CD14-positive monocyte (primary cell): ENCODE data around the gene POLA1. TPM values are rescaled to one million over a fixed set of nuclear protein-coding genes. Genes with fewer than 3 reads are reported as not detected.

Source experiments
- DNase-seq, 3 donors: peaks; one replicate each; pipeline ENCODE4 v3.0.0-alpha.2; 2011 to 2022
- H2AFZ ChIP-seq: 2 replicates; pipeline ENCODE4 v1.6.0; 2012; ENCODE audit warnings: mild to moderate bottlenecking, low read depth, low read length, inconsistent platforms; ENCODE audit not compliant: insufficient read depth, poor library complexity, severe bottlenecking
- H3K27ac ChIP-seq, 2 donors: 1 replicate in 1 of 2; 2 replicates in 1 of 2; pipeline ENCODE4 v1.5.1; 2012 to 2013; ENCODE audit warnings: low read length in 2 of 2, control low read depth in 1 of 2, inconsistent platforms in 1 of 2, low read depth in 1 of 2, mild to moderate bottlenecking in 1 of 2
- H3K27me3 ChIP-seq, 2 donors: one replicate each; pipeline versions ENCODE4 v1.6.0 to v1.6.1; 2011 to 2013; ENCODE audit warnings: low read length in 2 of 2; ENCODE audit not compliant: control insufficient read depth in 2 of 2, insufficient read depth in 2 of 2
- H3K36me3 ChIP-seq, 2 donors: replicated peaks in 1 of 2; 1 replicate in 1 of 2; 2 replicates in 1 of 2; pipeline versions ENCODE4 v1.5.1 to v1.6.1; 2012 to 2013; ENCODE audit warnings: low read length in 2 of 2, control low read depth in 1 of 2, inconsistent platforms in 1 of 2, mild to moderate bottlenecking in 1 of 2; ENCODE audit not compliant: insufficient read depth in 2 of 2, control insufficient read depth in 1 of 2
- H3K4me1 ChIP-seq, 2 donors: 1 replicate in 1 of 2; 2 replicates in 1 of 2; pipeline versions ENCODE4 v1.5.1 to v1.6.1; 2012 to 2013; ENCODE audit warnings: low read length in 2 of 2, control low read depth in 1 of 2, inconsistent platforms in 1 of 2, mild to moderate bottlenecking in 1 of 2, moderate library complexity in 1 of 2; ENCODE audit not compliant: insufficient read depth in 2 of 2, control insufficient read depth in 1 of 2
- H3K4me2 ChIP-seq: replicated peaks from 2 replicates; pipeline ENCODE3; 2012; ENCODE audit warnings: low read length, moderate library complexity, mild to moderate bottlenecking; ENCODE audit not compliant: poor library complexity, severe bottlenecking; ENCODE audit errors: extremely low read depth
- H3K4me3 ChIP-seq, 3 experiments: fragments of 200-600 bp in 1 of 3; sonication (generic) in 1 of 3; replicated peaks in 1 of 3; 1 replicate in 2 of 3; 2 replicates in 1 of 3; pipeline ENCODE4 v1.5.1; 2011 to 2013; ENCODE audit warnings: low read length in 3 of 3, mild to moderate bottlenecking in 3 of 3, control low read depth in 2 of 3, low read depth in 2 of 3, inconsistent platforms in 1 of 3, moderate library complexity in 1 of 3
- H3K79me2 ChIP-seq: 2 replicates; pipeline ENCODE4 v1.6.0; 2012; ENCODE audit warnings: mild to moderate bottlenecking, control low read depth, inconsistent platforms, low read length, moderate library complexity; ENCODE audit not compliant: insufficient read depth
- H3K9ac ChIP-seq: 2 replicates; pipeline ENCODE4 v1.6.0; 2017; ENCODE audit warnings: low read length, mild to moderate bottlenecking; ENCODE audit not compliant: insufficient read depth, poor library complexity, severe bottlenecking
- H3K9me3 ChIP-seq, 2 donors: replicated peaks in 1 of 2; 1 replicate in 1 of 2; 2 replicates in 1 of 2; pipeline versions ENCODE4 v1.5.1 to v1.6.1; 2012 to 2013; ENCODE audit warnings: low read length in 2 of 2, control low read depth in 1 of 2; ENCODE audit not compliant: control insufficient read depth in 1 of 2, insufficient read depth in 1 of 2
- H4K20me1 ChIP-seq: 2 replicates; pipeline ENCODE4 v1.6.0; 2012; ENCODE audit warnings: mild to moderate bottlenecking, low read length, control low read depth, moderate library complexity; ENCODE audit not compliant: insufficient read depth
- H3K27ac Mint-ChIP-seq, 7 donors: one replicate each; pipeline ENCODE4 v1.8.0; 2020; ENCODE audit warnings: mild to moderate bottlenecking in 7 of 7, mixed read lengths in 7 of 7, moderate library complexity in 6 of 7, inconsistent platforms in 2 of 7
- H3K27me3 Mint-ChIP-seq, 3 donors: one replicate each; pipeline ENCODE4 v1.8.0; 2021 to 2022; ENCODE audit warnings: low read depth in 3 of 3, mild to moderate bottlenecking in 3 of 3, mixed read lengths in 3 of 3, moderate library complexity in 3 of 3, inconsistent platforms in 1 of 3
- H3K36me3 Mint-ChIP-seq, 2 donors: one replicate each; pipeline ENCODE4 v1.8.0; 2020; ENCODE audit warnings: mixed read lengths in 2 of 2, inconsistent platforms in 1 of 2, mild to moderate bottlenecking in 1 of 2
- H3K4me1 Mint-ChIP-seq: one replicate; pipeline ENCODE4 v1.8.0; 2020; ENCODE audit warnings: mild to moderate bottlenecking, mixed read lengths
- H3K4me3 Mint-ChIP-seq, 2 donors: one replicate each; pipeline ENCODE4 v1.8.0; 2020; ENCODE audit warnings: mild to moderate bottlenecking in 2 of 2, mixed read lengths in 2 of 2, moderate library complexity in 1 of 2
- H3K9me3 Mint-ChIP-seq, 7 donors: one replicate each; pipeline ENCODE4 v1.8.0; 2020 to 2022; ENCODE audit warnings: mixed read lengths in 7 of 7, mild to moderate bottlenecking in 6 of 7, moderate library complexity in 6 of 7, inconsistent platforms in 2 of 7
- WGBS: methylation state at CpG from one replicate; pipeline ENCODE4 v1.1.5; 2013; ENCODE audit warnings: missing lambda C conversion rate; ENCODE audit not compliant: insufficient coverage; 5-methylcytosine and 5-hydroxymethylcytosine counted together
- intact Hi-C, 2 donors: fragments of 100-400 bp; cut with micrococcal nuclease; formaldehyde crosslinking; loops; one replicate each; pipeline versions ENCODE4 v1.15.0 to v1.15.1; 2023
- polyA plus RNA-seq, 3 donors: library from polyadenylated mRNA; depleted of rRNA in 1 of 3; unstranded in 2 of 3; stranded (reverse) in 1 of 3; fragments of 300-500 nt in 2 of 3; fragments of >200 nt in 1 of 3; fragmentation: Illumina TruSeq in 2 of 3; gene quantifications; 1 replicate in 2 of 3; 2 replicates in 1 of 3; pipeline ENCODE4 v1.2.3, GENCODE V29; 2012 to 2021
- TF ChIP-seq, protein P1 (sequence below): fragments of 200-600 bp; IDR thresholded peaks from one replicate; pipeline ENCODE4 v1.8.0; 2022; ENCODE audit warnings: antibody characterized with exemption, mild to moderate bottlenecking

POLA1 gene
- polyA plus RNA-seq, 3 donors: 1.2 to 1.4 (median 1.3) TPM

DNA sequence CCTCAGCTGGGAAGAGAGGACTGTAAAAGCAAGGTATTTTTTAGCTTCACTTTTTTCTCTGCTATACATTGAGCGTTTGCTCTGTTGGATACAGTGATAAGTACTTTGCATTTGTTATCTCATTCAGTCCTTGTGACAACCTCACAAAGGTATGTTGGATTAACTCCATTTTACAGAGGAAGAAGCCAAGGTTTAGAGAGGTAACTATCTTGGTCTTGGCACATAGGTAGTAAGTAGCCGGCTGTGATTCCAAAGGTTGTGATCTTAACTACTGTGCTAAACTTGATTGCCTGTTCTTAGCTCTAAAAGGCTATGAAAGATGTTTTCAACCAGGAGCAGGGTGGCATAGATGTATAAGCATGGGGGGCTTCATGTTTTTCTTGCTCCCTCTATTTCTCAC lies 134.4 kb downstream of the POLA1 start:
- Histone ChIP-seq H3K79me2 (no peaks in the 10 kb centered on the region), H3K36me3 (peaks cover 3 to 10% of the 10 kb centered on the region in 2 donors), H3K4me3 (no peak overlapping the region), H3K27ac (no peak overlapping the region), H3K27me3 (no peaks in the 10 kb centered on the region), H3K9ac (no peak overlapping the region), H3K4me2 (no peak overlapping the region), H3K9me3 (no peaks in the 10 kb centered on the region), H3K4me1 (no peaks in the 10 kb centered on the region), H2AFZ (no peak overlapping the region), H4K20me1 (no peaks in the 10 kb centered on the region)
- no CpG with 5 or more reads among the region's 2 CpGs for WGBS
- TF ChIP-seq, protein P1, sequence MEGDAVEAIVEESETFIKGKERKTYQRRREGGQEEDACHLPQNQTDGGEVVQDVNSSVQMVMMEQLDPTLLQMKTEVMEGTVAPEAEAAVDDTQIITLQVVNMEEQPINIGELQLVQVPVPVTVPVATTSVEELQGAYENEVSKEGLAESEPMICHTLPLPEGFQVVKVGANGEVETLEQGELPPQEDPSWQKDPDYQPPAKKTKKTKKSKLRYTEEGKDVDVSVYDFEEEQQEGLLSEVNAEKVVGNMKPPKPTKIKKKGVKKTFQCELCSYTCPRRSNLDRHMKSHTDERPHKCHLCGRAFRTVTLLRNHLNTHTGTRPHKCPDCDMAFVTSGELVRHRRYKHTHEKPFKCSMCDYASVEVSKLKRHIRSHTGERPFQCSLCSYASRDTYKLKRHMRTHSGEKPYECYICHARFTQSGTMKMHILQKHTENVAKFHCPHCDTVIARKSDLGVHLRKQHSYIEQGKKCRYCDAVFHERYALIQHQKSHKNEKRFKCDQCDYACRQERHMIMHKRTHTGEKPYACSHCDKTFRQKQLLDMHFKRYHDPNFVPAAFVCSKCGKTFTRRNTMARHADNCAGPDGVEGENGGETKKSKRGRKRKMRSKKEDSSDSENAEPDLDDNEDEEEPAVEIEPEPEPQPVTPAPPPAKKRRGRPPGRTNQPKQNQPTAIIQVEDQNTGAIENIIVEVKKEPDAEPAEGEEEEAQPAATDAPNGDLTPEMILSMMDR: no peak
- intact Hi-C loops: no loop called here
- H3K36me3 Mint-ChIP-seq: peaks cover 27 to 28% of the 10 kb centered on the region in 2 donors
- no peak overlapping the region for H3K27ac Mint-ChIP-seq
- no peak for DNase-seq
- no peaks in the 10 kb centered on the region for H3K9me3 Mint-ChIP-seq
- no peaks in the 10 kb centered on the region for H3K4me1 Mint-ChIP-seq
- H3K4me3 Mint-ChIP-seq: no peak overlapping the region
- peaks cover 0 to 2% (median 0%) of the 10 kb centered on the region in 3 donors for H3K27me3 Mint-ChIP-seq

- Histone ChIP-seq H3K36me3 (peaks cover 3 to 10% of the 10 kb centered on the region in 2 donors), H3K4me1 (no peaks in the 10 kb centered on the region), H3K79me2 (no peaks in the 10 kb centered on the region), H3K9me3 (no peaks in the 10 kb centered on the region), H3K27me3 (no peaks in the 10 kb centered on the region), H3K4me2 (no peak overlapping the region), H3K27ac (no peak overlapping the region), H3K9ac (no peak overlapping the region), H3K4me3 (no peak overlapping the region), H4K20me1 (no peaks in the 10 kb centered on the region), H2AFZ (no peak overlapping the region)
- intact Hi-C loops: no loop called here
- Mint-ChIP-seq H3K4me1 (no peaks in the 10 kb centered on the region), H3K4me3 (no peak overlapping the region), H3K9me3 (no peaks in the 10 kb centered on the region), H3K27me3 (peaks cover 0 to 2% (median 0%) of the 10 kb centered on the region in 3 donors), H3K27ac (no peak overlapping the region), H3K36me3 (peaks cover 23 to 28% of the 10 kb centered on the region in 2 donors)
- DNase-seq: no peak
- TF ChIP-seq, protein P1: no peak
- no CpG with 5 or more reads among the region's 2 CpGs for WGBS
Observed at GRCh38 chrX:24828600-24828999, 134.9 kb downstream of the POLA1 start.
